ENCODE data around the gene CARMIL3. TPM values are rescaled to one million over a fixed set of nuclear protein-coding genes. Genes with fewer than 3 reads are reported as not detected.

Gene CARMIL3
- total and polyA plus RNA-seq, 2 of the 4 experiments (the other 2 are of a cell fraction) = under 0.01 TPM; not detected in 1

GRCh38 chr14:24103451-24103850 lies 51.6 kb downstream of the CARMIL3 start:
- Histone ChIP-seq H3K4me2 (ENCODE audit: low read depth, low read length) (no peak overlapping the region), H4K8ac (ENCODE audit: low read depth in 2 of 2, low read length in 2 of 2) (no peak overlapping the region), H2AK5ac (ENCODE audit: low read depth, low read length) (no peak overlapping the region), H3K4me1 (ENCODE audit: control insufficient read depth, insufficient read depth, low read length) (no peaks in the 10 kb centered on the region), H3K27me3 (ENCODE audit: control insufficient read depth, insufficient read depth, low read length) (no peaks in the 10 kb centered on the region), H3K9me3 (ENCODE audit: control insufficient read depth, insufficient read depth, low read length) (no peaks in the 10 kb centered on the region; the same call in 1 of the 2 replicates), H2AK9ac (replicated peaks; ENCODE audit: low read depth, low read length, poor library complexity) (no peak overlapping the region), H3K9ac (ENCODE audit: low read depth, low read length) (no peak overlapping the region), H3K36me3 (ENCODE audit: control insufficient read depth, insufficient read depth, low read length) (peaks cover 40% of the 10 kb centered on the region), H3K9me1 (ENCODE audit: insufficient read depth, low read length) (peaks cover 8% of the 10 kb centered on the region; the same call in 1 of the 2 replicates), H4K20me1 (ENCODE audit: insufficient read depth, low read length) (peaks cover 6% of the 10 kb centered on the region; the same call in 1 of the 2 replicates), H4K5ac (ENCODE audit: low read depth, low read length) (no peak overlapping the region), H2BK120ac (ENCODE audit: low read depth, low read length) (no peak overlapping the region), H2BK15ac (ENCODE audit: low read depth, low read length) (no peak overlapping the region), H3K23ac (ENCODE audit: low read depth, low read length) (no peak overlapping the region), H2BK5ac (ENCODE audit: low read depth, low read length, poor library complexity, severe bottlenecking) (no peak overlapping the region), H3K27ac (ENCODE audit: insufficient read depth, low read length) (no peak overlapping the region), H3K4me3 (ENCODE audit: insufficient read depth, low read depth, low read length) (no peak overlapping the region), H3K18ac (ENCODE audit: low read depth, low read length) (no peak overlapping the region), H3K4ac (ENCODE audit: low read depth, low read length) (no peak overlapping the region), H4K91ac (ENCODE audit: insufficient read depth, low read depth, low read length) (no peak overlapping the region), H2AFZ (replicated peaks; ENCODE audit: low read length, poor library complexity) (no peak overlapping the region), H2BK20ac (ENCODE audit: low read depth, low read length) (no peak overlapping the region), H3K79me1 (ENCODE audit: low read depth in 1 of 2, low read length in 2 of 2) (peaks cover 0 to 8% of the 10 kb centered on the region in 2 experiments; a peak in 1 of 4 replicates), H3K14ac (replicated peaks; ENCODE audit: low read depth, low read length) (no peak overlapping the region), H3K56ac (ENCODE audit: extremely low read depth, insufficient read depth, low read length) (no peak overlapping the region)
- TF ChIP-seq CEBPB (IDR thresholded peaks at IDR 0.05; ENCODE audit: low read depth, low read length) (no peak), MAFK (IDR thresholded peaks at IDR 0.05; ENCODE audit: low read depth, low read length) (no peak), MAZ (IDR thresholded peaks at IDR 0.05; ENCODE audit: borderline replicate concordance, low read depth, low read length) (no peak), NFE2L2 (IDR thresholded peaks at IDR 0.05; ENCODE audit: low read depth, low read length) (no peak), USF2 (IDR thresholded peaks at IDR 0.05; ENCODE audit: low read depth, low read length) (no peak), RCOR1 (IDR thresholded peaks at IDR 0.05; ENCODE audit: insufficient replicate concordance, low read length) (no peak), FOS (IDR thresholded peaks at IDR 0.05; ENCODE audit: low read depth, low read length) (no peak), MXI1 (IDR thresholded peaks at IDR 0.05; ENCODE audit: borderline replicate concordance, low read depth, low read length) (no peak), RFX5 (IDR thresholded peaks at IDR 0.05; ENCODE audit: low read depth, low read length) (no peak), POLR2A (IDR thresholded peaks at IDR 0.05; ENCODE audit: low read depth, low read length) (no peak), CHD1 (IDR thresholded peaks at IDR 0.05; ENCODE audit: low read depth, low read length) (no peak), CTCF (conservative IDR thresholded peaks at IDR 0.05; ENCODE audit: low read depth, low read length) (no peak), SMC3 (IDR thresholded peaks at IDR 0.05; ENCODE audit: low read depth, low read length) (no peak), ELK1 (IDR thresholded peaks at IDR 0.05; ENCODE audit: borderline replicate concordance, low read depth, low read length) (no peak), RAD21 (IDR thresholded peaks at IDR 0.05; ENCODE audit: low read length) (no peak), BHLHE40 (IDR thresholded peaks at IDR 0.05; ENCODE audit: low read depth, low read length) (no peak)
- CTCF ChIA-PET = interaction anchor here (1.5 kb wide), 1 partner anchor 23 kb away, joined by 3 read pairs; no protein-coding TSS in a partner anchor
- POLR2A ChIA-PET (ENCODE audit: unreplicated experiment) = no interaction called here
- in situ Hi-C loops (cut with MboI; ENCODE audit: low sequenced_read_pairs) = no loop called here
- BruUV-seq (replicated peaks) = no TSS peak
- intact Hi-C loops (cut with micrococcal nuclease) = no loop called here
- ATAC-seq (ENCODE audit: low read depth) = no peak
- no peak for DNase-seq
- WGBS, 2 experiments (ENCODE audit: extremely low coverage in 2 of 2, insufficient read length in 1 of 2) = 92% methylated on average over 9 of the region's 13 CpGs; no CpG with 5 or more reads in 1 of the 2 experiments
- dilution Hi-C loops (cut with HindIII; ENCODE audit: low sequenced_read_pairs, unreplicated experiment) = no loop called here

All from IMR-90 (cell line).